Measurements from ENCODE around the gene CTNND2.
"Not testable (repeated sequence)": the region's sequence is repeated elsewhere in the genome, so short reads cannot be mapped to it uniquely, and the experiment has no call there.

CTNND2 gene

DNA sequence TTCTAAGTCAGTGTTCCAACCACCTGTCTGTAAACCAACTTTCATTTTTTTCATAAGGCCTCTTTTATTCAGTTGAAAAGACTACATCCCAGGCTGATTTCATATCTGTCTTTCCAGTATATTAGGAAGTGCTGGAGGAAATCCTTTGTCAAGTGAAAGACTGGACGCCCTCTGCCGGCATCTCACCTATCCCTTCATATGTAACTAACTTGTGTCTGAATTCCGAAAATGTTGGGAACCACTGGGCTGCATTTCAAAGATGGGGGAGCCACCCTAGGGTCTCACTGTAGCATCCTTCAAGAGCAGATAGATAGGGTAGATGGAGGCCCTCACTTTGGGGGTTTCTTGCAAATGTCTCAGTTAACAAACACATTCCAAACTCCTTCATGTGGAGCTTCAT, 569.8 kb downstream of the CTNND2 start:
- no peak for DNase-seq (ENCODE audit: low read depth in 3 of 3, low spot score in 1 of 3)

DNA sequence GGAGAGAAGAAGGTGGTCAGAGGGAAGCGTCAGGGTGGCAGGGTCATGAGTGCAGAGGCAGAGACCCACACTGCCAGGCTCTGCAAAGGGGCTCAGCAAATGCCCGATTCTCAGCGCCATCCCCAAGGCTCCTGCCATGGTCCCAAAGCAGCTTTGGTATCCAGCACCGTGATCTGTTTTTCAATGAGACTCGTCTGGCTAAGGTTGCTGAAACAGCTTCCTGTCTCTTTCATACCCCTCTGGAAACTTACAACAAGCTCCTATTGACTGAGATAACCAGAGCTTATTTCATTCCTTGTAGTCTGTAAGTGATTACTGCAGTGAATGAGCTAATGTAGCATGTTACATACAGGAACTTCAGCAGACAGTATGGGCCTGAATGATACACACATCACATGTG, 574.6 kb downstream of the CTNND2 start:
- no peak for DNase-seq (ENCODE audit: low read depth in 3 of 3, low spot score in 1 of 3)

- no peak for DNase-seq (ENCODE audit: low read depth in 3 of 3, low spot score in 1 of 3)
Measured at GRCh38 chr5:11324521-11325289, 579.5 kb downstream of the CTNND2 start.

- no peak for DNase-seq (ENCODE audit: low read depth in 3 of 3, low spot score in 1 of 3)
Measured at GRCh38 chr5:11323761-11324160, 580.5 kb downstream of the CTNND2 start.

- DNase-seq (ENCODE audit: low read depth in 3 of 3, low spot score in 1 of 3): no peak
Measured at GRCh38 chr5:11322133-11322532, 582.1 kb downstream of the CTNND2 start.

DNA sequence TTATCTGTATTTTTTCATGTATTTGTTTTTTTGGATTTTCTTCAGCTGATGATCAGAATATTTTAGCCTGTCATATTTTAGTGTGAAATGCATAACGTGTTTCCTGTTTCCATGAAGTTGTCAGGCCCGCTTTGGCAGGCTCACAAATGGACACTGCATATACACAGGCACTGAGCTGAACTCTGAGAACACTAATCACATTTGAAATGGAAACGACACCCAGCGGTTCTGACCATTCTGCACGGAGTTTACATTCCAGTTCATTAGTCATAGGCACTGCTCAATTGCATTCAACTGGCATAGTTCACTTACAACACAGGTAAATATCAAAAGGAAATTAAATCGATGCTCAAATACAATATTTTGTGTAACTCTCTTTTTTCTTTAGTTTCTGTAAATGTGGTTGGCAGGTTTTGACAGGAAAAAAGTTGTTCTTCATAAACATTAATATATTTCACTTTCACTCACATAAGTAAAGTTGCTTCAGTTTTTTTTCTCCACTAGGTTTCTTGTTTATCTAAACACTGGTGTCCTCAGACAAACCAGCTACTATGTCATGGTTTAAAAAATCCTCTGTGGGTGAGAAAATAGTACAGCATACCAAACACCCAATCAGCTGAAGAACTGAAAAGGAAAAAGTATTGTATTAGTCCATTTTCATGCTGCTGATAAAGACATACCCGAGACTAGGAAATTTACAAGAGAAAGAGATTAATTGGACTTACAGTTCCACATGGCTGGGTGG, 584.2 kb downstream of the CTNND2 start:
- no peak for DNase-seq (ENCODE audit: low read depth in 3 of 3, low spot score in 1 of 3)

DNA sequence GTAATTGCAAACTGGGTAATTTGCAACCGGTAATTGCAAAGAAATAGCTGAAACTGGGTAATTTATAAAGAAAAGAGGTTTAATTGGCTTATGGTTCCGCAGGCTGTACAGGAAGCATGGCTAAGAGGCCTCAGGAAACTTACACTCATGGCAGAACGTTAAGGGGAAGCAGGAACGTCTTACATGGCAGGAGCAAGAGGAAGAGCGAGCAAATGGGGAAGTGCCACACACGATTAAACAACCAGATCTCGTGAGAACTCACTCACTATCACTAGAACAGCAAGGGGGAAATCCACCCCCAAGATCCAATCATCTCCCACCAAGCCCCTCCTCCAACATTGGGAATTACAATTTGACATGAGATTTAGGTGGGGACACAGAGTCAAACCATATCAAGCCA, 590.6 kb downstream of the CTNND2 start:
- not testable (repeated sequence) for DNase-seq (ENCODE audit: low read depth in 3 of 3, low spot score in 1 of 3)

DNA sequence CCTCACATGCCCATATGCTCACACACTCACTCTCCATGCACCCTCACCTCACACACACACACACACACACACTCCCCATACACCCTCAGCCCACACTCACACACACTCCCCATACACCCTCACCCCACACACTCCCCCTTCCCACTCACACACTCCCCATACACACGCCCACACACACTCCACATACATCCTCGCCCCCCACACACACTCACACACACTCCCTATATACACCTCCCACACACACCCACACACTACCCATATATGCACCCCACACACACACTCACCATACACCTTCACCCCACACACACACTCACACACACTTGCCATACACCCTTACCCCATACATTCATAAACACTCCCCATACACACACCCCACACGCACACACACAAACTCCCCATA, 592.5 kb downstream of the CTNND2 start:
- no peak for DNase-seq (ENCODE audit: low read depth in 3 of 3, low spot score in 1 of 3)

- no peak for DNase-seq (ENCODE audit: low read depth in 3 of 3, low spot score in 1 of 3)
Measured at GRCh38 chr5:11311272-11311671, 593.0 kb downstream of the CTNND2 start.

DNA sequence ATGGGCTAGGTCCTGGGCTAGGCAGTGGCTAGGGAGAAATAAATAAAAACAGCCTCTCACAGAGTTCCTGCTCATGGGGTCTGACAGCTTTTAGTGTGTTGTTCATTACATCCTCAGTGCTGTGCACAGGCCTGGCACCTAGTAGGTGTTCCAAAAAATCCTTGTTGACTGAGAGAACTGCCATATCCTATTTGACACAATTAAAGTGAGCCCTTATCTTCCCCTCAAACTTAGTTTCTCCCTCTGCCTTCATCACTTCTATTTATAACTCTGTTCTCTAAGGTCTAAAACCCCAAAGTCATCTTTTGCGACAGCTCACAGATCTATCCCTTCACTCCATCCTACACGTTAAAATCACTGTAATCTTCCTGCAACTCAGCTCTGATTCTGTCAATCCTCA, 594.1 kb downstream of the CTNND2 start:
- no peak for DNase-seq (ENCODE audit: low read depth in 3 of 3, low spot score in 1 of 3)

- DNase-seq (ENCODE audit: low read depth in 3 of 3, low spot score in 1 of 3): no peak
Measured at GRCh38 chr5:11306365-11306764, 597.9 kb downstream of the CTNND2 start.

DNA sequence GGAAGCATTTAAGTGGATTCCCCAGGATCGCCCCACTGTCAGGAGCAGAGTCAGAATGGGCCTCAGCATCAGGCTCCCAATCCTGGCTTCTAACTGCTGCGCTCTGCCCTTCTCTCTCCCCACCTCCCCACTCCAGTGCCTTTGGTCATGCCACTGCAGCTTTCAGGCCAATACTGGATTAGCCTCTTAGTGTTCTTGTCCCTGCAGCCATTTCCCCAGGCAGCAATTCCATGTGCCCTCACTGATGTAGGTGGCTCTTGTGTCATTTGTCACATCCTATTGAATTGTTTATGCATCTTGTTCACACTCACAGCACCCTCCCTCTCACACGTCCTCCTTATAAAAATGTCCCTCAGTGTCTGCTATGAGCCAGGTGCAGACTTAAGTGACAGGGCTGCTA, 599.0 kb downstream of the CTNND2 start:
- DNase-seq (ENCODE audit: low read depth in 3 of 3, low spot score in 1 of 3): no peak

- DNase-seq (ENCODE audit: low read depth in 3 of 3, low spot score in 1 of 3): no peak
Measured at GRCh38 chr5:11304641-11305040, 599.6 kb downstream of the CTNND2 start.

GRCh38 chr5:11302663-11303062, 601.6 kb downstream of the CTNND2 start:
- no peak for DNase-seq (ENCODE audit: low read depth in 3 of 3, low spot score in 1 of 3)

- DNase-seq (ENCODE audit: low read depth in 3 of 3, low spot score in 1 of 3): no peak
Measured at GRCh38 chr5:11301171-11301570, 603.1 kb downstream of the CTNND2 start.

- no peak for DNase-seq (ENCODE audit: low read depth in 3 of 3, low spot score in 1 of 3)
Measured at GRCh38 chr5:11300736-11301135, 603.5 kb downstream of the CTNND2 start.

- DNase-seq (ENCODE audit: low read depth in 3 of 3, low spot score in 1 of 3): no peak
Measured at GRCh38 chr5:11298877-11299276, 605.4 kb downstream of the CTNND2 start.

DNA sequence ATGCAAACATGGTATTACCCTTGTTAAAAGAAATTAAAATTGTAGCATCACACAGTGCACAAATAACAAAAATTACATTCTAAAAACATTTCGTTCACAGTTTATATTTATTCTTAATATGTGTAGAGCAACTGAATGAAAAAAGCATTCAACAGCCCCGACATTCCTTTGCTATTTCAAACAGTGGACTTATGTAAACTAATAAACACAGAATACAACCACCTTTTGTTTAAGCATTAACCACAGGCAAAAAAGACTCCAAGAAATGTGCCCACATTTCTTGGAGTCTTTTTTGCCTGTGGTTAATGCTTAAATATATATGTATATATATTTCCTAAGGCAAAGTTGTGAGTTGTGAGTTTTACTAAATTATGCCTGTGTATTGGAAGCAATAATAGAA, 610.7 kb downstream of the CTNND2 start:
- no peak for DNase-seq (ENCODE audit: low read depth in 3 of 3, low spot score in 1 of 3)

DNA sequence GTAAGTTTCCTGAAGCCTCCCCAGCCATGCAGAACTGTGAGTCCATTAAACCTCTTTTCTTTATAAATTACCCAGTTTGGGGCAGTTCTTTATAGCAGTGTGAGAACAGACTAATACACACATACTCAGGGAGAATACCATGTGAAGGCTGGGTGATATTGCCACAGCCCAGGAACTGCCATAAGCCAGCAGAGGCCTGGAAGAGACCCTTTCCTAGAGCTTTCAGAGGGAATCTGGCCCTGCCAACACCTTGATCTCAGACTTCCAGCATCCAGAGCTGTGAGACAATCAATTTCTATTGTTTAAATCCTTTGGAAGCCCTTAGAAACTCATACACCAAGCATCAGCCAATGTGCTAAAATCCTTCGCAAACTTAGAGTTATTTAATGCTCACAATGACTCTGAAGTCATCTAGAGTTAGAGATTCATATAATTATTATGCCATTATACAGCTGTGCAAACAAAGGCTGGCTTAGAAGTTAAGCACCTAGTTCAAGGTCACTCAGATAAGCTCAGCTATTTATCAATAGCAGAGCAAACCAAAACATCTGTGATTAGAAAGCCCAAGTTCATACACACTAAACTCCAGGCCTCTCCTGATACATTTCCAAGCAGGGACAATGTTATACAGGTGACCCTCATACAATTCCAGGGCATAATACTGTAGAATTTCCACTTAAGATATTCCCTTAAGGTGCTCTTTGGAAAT, 611.4 kb downstream of the CTNND2 start:
- no peak for DNase-seq (ENCODE audit: low read depth in 3 of 3, low spot score in 1 of 3)

DNA sequence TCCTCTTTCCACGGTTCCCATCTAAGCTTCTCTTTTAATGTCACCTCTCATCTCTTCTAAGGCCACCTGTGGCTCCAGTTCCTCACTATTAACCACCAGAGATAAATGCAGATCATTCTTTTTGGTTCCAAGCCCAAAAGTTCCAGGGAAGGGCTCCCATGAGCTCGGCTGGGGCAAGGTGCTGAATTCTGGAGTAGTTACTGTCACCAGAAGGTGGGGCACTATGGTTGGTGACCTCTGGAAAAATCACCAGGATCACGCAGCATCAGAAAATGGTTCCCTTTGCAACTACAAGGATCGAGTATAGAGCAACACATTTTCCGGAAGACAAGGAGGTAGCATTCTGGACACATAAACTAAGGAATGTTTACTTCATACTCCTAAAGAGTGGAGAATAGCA, 614.5 kb downstream of the CTNND2 start:
- no peak for DNase-seq (ENCODE audit: low read depth in 3 of 3, low spot score in 1 of 3)

DNA sequence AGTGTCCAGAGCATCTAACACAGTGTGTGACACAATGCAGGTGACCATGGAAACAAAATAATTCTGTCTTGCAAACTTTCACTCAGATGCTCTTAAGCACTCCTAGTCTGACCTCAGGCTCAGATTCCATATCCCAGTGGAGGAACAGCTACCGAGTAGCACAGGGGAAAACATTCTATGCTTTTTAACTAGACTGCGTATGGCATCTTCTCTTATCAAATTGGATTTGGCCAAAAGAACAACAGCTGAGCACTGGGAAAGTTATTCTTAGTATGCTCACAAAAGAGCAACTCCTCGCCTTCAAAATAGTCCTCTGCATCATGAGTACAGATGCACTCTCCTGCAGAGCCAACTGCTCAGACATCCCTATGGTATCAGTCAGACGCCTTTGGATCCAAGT, 615.0 kb downstream of the CTNND2 start:
- no peak for DNase-seq (ENCODE audit: low read depth in 3 of 3, low spot score in 1 of 3)

GRCh38 chr5:11281842-11282241, 622.4 kb downstream of the CTNND2 start:
- no peak for DNase-seq (ENCODE audit: low read depth in 3 of 3, low spot score in 1 of 3)
